ENCODE measurements around the gene LPCAT3.
"Not testable (repeated sequence)": the region's sequence is repeated elsewhere in the genome, so short reads cannot be mapped to it uniquely, and the experiment has no call there.

The LPCAT3 gene

DNA sequence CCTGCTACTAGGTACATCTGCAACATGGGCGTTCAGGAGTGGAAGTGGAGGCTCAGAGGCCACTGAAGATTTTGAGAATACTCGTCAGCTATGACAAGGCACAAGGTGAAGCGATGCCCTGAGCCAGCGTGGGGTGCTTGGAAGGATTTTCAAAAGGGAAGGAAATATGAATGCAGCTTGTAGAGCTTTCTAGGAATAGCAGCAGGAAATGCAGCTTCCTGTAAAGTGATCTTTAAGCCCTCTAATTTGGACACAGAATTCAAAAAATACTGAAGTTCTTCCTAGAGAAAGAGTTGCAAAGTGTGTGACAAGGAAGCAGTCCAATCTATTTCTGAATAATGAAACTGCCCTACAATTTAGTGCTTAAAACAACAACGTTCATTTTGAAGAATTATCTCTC is 29.0 kb upstream of the LPCAT3 start:
- Mint-ChIP-seq H3K27me3 (no peaks in the 10 kb centered on the region), H3K27ac (no peak overlapping the region), H3K36me3 (no peaks in the 10 kb centered on the region), H3K4me1 (ENCODE audit: low read depth) (peaks cover 9% of the 10 kb centered on the region), H3K4me3 (no peak overlapping the region), H3K9me3 (ENCODE audit: low read depth) (no peaks in the 10 kb centered on the region)

GRCh38 chr12:7046383-7047105 is 28.3 kb upstream of the LPCAT3 start:
- no peak overlapping the region for H3K27ac Mint-ChIP-seq

GRCh38 chr12:7045913-7046312 is 27.6 kb upstream of the LPCAT3 start:
- Mint-ChIP-seq H3K27ac (no peak overlapping the region), H3K4me1 (ENCODE audit: low read depth) (peaks cover 9% of the 10 kb centered on the region), H3K4me3 (no peak overlapping the region), H3K9me3 (ENCODE audit: low read depth) (no peaks in the 10 kb centered on the region), H3K27me3 (no peaks in the 10 kb centered on the region), H3K36me3 (no peaks in the 10 kb centered on the region)

More at GRCh38 chr12:7046383-7047105, 28.3 kb upstream of the LPCAT3 start:
- no peaks in the 10 kb centered on the region for H3K9me3 Mint-ChIP-seq (ENCODE audit: low read depth)
- no peak overlapping the region for H3K4me3 Mint-ChIP-seq
- H3K36me3 Mint-ChIP-seq: no peaks in the 10 kb centered on the region
- H3K27me3 Mint-ChIP-seq: no peaks in the 10 kb centered on the region
- peaks cover 9% of the 10 kb centered on the region for H3K4me1 Mint-ChIP-seq (ENCODE audit: low read depth)

- H3K4me3 Mint-ChIP-seq: no peak overlapping the region
- no peaks in the 10 kb centered on the region for H3K27me3 Mint-ChIP-seq
- H3K9me3 Mint-ChIP-seq (ENCODE audit: low read depth): no peaks in the 10 kb centered on the region
- H3K36me3 Mint-ChIP-seq: no peaks in the 10 kb centered on the region
- no peak overlapping the region for H3K27ac Mint-ChIP-seq
- H3K4me1 Mint-ChIP-seq (ENCODE audit: low read depth): peaks cover 7% of the 10 kb centered on the region
Measured at GRCh38 chr12:7042842-7043241, 24.6 kb upstream of the LPCAT3 start.

DNA sequence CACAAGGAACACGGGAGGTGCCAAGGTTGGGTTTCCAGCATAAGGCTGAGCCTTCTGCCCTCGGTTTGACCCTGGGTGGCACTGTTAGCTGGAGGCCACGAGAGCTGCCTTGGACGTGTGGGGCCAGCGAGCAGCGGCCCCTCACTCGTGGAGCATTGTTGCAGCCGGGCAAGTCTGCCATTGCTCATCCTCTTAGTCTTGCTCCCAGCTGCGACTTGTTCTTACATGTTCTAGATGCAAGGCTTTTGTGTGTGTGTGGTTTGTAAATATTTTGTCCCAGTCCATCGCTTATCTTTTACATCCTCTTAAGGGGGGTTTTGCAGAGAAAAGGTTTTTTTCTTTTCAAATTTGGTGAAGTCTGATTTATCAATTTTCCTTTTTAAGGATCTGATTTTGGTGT is 21.1 kb upstream of the LPCAT3 start:
- Mint-ChIP-seq H3K4me1 (ENCODE audit: low read depth) (no peaks in the 10 kb centered on the region), H3K36me3 (no peaks in the 10 kb centered on the region)

DNA sequence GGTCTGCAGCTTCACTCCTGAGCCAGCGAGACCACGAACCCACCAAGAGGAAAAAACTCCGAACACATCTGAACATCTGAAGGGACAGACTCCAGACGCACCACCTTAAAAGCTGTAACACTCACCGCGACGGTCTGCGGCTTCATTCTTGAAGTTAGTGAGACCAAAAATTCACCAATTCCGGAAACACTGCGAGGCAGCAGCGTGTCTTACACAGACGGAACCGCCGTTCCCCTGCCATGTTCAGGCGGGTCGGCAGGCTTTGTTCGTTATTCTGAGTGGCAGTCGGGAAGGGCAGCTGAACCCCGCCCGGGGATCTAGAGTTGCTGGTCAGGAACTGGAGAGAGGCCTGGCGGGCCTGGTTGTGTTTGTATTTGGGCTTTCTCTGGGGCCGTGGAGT is 20.3 kb upstream of the LPCAT3 start:
- Mint-ChIP-seq H3K27me3 (no peaks in the 10 kb centered on the region), H3K9me3 (ENCODE audit: low read depth) (no peaks in the 10 kb centered on the region), H3K4me1 (ENCODE audit: low read depth) (no peaks in the 10 kb centered on the region), H3K36me3 (no peaks in the 10 kb centered on the region), H3K27ac (no peak overlapping the region), H3K4me3 (no peak overlapping the region)

More for the DNA sequence above, 21.1 kb upstream of the LPCAT3 start:
- no peaks in the 10 kb centered on the region for H3K9me3 Mint-ChIP-seq (ENCODE audit: low read depth)
- no peak overlapping the region for H3K4me3 Mint-ChIP-seq
- no peaks in the 10 kb centered on the region for H3K27me3 Mint-ChIP-seq
- no peak overlapping the region for H3K27ac Mint-ChIP-seq

DNA sequence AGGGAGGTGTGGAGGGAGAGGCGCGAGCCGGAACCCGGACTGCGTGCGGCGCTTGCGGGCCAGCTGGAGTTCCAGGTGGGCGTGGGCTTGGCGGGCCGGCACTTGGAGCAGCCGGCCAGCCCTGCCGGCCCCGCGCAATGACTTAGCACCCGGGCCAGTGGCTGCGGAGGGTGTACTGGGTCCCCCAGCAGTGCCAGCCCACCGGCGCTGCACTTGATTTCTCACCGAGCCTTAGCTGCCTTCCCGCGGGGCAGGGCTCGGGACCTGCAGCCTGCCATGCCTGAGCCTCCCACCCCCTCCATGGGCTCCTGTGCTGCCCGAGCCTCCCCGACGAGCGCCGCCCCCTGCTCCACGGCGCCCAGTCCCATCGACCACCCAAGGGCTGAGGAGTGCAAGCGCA is 19.1 kb upstream of the LPCAT3 start:
- H3K27me3 Mint-ChIP-seq; H3K9me3 Mint-ChIP-seq (ENCODE audit: low read depth); H3K4me3 Mint-ChIP-seq; H3K4me1 Mint-ChIP-seq (ENCODE audit: low read depth); H3K36me3 Mint-ChIP-seq; H3K27ac Mint-ChIP-seq: not testable (repeated sequence)

DNA sequence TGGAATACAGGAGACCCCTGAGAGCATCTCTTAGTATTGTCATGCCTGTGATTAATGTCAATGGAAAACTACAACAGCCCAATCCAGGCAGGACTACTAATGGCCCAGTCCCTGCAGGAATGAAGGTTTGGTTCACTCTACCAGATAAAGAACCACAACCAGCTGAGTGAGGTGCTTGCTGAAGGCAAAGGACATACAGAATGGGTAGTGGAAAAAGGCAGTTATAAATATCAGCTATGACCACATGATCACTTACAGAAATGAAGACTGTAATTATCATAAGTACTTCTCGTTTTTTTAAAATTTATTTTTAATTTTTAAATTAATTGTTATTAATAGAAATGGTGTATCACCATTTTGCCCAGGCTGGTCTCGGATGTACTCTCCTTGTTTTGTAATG is 17.2 kb upstream of the LPCAT3 start:
- Mint-ChIP-seq H3K36me3 (no peaks in the 10 kb centered on the region), H3K9me3 (ENCODE audit: low read depth) (no peaks in the 10 kb centered on the region), H3K4me1 (ENCODE audit: low read depth) (no peaks in the 10 kb centered on the region), H3K4me3 (no peak overlapping the region), H3K27me3 (no peaks in the 10 kb centered on the region), H3K27ac (no peak overlapping the region)

- H3K36me3 Mint-ChIP-seq: no peaks in the 10 kb centered on the region
Measured at GRCh38 chr12:7034464-7034863, 16.2 kb upstream of the LPCAT3 start.

DNA sequence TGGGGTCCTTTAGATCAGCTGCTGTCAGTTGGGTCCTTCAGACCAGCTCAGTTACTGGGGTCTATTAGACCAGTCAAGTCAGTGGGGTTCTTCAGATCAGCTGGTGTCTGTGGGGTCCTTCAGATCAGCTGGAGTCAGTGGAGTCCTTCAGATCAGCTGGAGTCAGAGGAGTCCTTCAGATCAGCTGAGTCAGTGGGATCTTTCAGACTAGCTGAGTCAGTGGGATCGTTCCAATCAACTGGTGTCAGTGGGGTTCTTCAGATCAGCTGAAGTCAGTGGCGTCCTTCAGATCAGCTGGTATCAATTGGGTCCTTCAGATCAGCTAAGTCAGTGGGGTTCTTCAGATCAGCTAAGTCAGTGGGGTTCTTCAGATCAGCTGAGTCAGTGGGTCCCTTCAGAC is 14.7 kb upstream of the LPCAT3 start:
- Mint-ChIP-seq H3K4me1 (ENCODE audit: low read depth) (no peaks in the 10 kb centered on the region), H3K36me3 (no peaks in the 10 kb centered on the region), H3K27me3 (no peaks in the 10 kb centered on the region), H3K9me3 (ENCODE audit: low read depth) (no peaks in the 10 kb centered on the region), H3K27ac (no peak overlapping the region), H3K4me3 (no peak overlapping the region)

More at GRCh38 chr12:7034464-7034863, 16.2 kb upstream of the LPCAT3 start:
- no peak overlapping the region for H3K27ac Mint-ChIP-seq
- no peaks in the 10 kb centered on the region for H3K27me3 Mint-ChIP-seq
- H3K4me3 Mint-ChIP-seq: no peak overlapping the region
- H3K4me1 Mint-ChIP-seq (ENCODE audit: low read depth): no peaks in the 10 kb centered on the region
- H3K9me3 Mint-ChIP-seq (ENCODE audit: low read depth): no peaks in the 10 kb centered on the region

GRCh38 chr12:7031306-7031705 is 13.0 kb upstream of the LPCAT3 start:
- H3K36me3 Mint-ChIP-seq: no peaks in the 10 kb centered on the region
- no peaks in the 10 kb centered on the region for H3K27me3 Mint-ChIP-seq
- H3K9me3 Mint-ChIP-seq (ENCODE audit: low read depth): no peaks in the 10 kb centered on the region
- H3K4me1 Mint-ChIP-seq (ENCODE audit: low read depth): no peaks in the 10 kb centered on the region
- H3K4me3 Mint-ChIP-seq: no peak overlapping the region
- no peak overlapping the region for H3K27ac Mint-ChIP-seq

DNA sequence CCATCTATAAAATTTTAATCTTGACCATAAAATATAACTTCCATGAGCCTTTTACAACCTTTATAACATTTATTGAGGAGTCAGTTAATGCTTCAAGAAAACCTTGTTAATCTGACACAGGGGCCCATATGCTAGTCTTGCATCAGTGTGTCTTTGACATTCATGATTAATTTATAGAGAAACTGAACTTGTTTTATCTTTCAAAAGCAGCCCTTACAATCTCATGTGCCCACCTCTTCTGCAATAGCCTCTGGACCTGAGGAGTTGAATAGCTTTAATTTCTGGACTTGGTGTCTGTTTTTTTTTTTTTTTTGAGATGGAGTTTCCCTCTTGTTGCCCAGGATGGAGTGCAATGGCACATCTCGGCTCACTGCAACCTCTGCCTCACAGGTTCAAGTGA is 8.6 kb upstream of the LPCAT3 start:
- Mint-ChIP-seq H3K4me1 (ENCODE audit: low read depth) (no peaks in the 10 kb centered on the region), H3K9me3 (ENCODE audit: low read depth) (no peaks in the 10 kb centered on the region), H3K27ac (no peak overlapping the region), H3K4me3 (no peak overlapping the region), H3K36me3 (no peaks in the 10 kb centered on the region), H3K27me3 (no peaks in the 10 kb centered on the region)

DNA sequence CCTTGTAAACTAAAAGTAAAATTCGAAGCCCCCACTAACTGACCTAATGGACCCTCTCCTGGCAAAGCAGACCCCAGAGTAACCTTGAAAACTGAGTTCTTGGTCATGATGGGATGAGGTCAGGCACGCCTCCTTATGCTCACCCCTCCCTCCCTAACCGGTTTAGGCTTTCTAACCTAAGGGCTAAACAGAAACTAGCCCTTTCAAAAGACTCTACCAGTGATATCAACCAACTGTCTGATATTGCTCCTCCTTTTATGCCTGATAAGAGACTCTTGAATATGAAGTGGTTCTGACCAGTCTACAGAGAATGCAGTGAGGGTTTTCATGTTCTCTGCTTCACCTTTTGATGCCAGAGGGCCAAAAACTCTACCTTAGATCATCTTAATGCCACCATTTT is 4.8 kb upstream of the LPCAT3 start:
- Mint-ChIP-seq H3K9me3 (ENCODE audit: low read depth) (no peaks in the 10 kb centered on the region), H3K36me3 (no peaks in the 10 kb centered on the region), H3K27me3 (no peaks in the 10 kb centered on the region), H3K27ac (no peak overlapping the region), H3K4me3 (no peak overlapping the region), H3K4me1 (ENCODE audit: low read depth) (peaks cover 4% of the 10 kb centered on the region)

- no peak overlapping the region for H3K27ac Mint-ChIP-seq
Measured at GRCh38 chr12:7021956-7022355, 3.7 kb upstream of the LPCAT3 start.

DNA sequence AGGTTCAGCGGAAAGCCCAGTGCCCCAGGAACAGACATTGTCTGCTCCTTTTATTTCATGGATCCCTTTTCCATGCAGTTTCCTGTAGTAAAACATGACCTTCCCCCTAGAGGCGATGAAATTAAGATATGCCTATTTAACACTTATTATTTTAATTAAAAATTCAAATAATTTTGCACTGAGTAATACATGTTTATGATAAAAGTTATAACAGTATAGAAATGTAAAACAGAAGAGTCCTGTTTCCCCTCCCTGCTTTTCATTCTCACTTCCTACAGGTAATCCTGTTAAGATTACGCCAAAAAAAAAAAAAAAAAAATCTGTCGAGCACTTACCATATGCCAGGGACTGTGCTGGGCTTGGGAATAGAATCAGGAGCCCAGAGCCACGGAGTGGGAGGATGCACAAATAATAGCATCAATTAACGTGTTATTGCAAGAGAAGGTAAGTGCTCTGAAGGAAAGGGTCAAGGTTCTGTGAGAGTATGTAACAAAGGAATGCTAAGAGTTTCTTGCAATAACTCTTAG is 830 bp upstream of the LPCAT3 start:
- Mint-ChIP-seq H3K36me3 (no peaks in the 10 kb centered on the region), H3K4me3 (peak overlapping the region; percentile 98), H3K9me3 (ENCODE audit: low read depth) (no peaks in the 10 kb centered on the region), H3K27me3 (no peaks in the 10 kb centered on the region), H3K27ac (no peak overlapping the region), H3K4me1 (ENCODE audit: low read depth) (peaks cover 32% of the 10 kb centered on the region)

More at GRCh38 chr12:7021956-7022355, 3.7 kb upstream of the LPCAT3 start:
- Mint-ChIP-seq H3K36me3 (no peaks in the 10 kb centered on the region), H3K27me3 (no peaks in the 10 kb centered on the region), H3K4me3 (no peak overlapping the region), H3K4me1 (ENCODE audit: low read depth) (peaks cover 14% of the 10 kb centered on the region), H3K9me3 (ENCODE audit: low read depth) (no peaks in the 10 kb centered on the region)

- Mint-ChIP-seq H3K4me3 (peak overlapping the region; percentile 98), H3K4me1 (ENCODE audit: low read depth) (peaks cover 41% of the 10 kb centered on the region), H3K9me3 (ENCODE audit: low read depth) (no peaks in the 10 kb centered on the region), H3K27ac (peak overlapping the region; percentile 95), H3K27me3 (no peaks in the 10 kb centered on the region), H3K36me3 (no peaks in the 10 kb centered on the region)
Measured at GRCh38 chr12:7017870-7018349, 366 bp downstream of the LPCAT3 start.
